Tibial nerve (tissue), 4 donors: ENCODE data around the gene PRPF19. TPM values are rescaled to one million over a fixed set of nuclear protein-coding genes. Genes with fewer than 3 reads are reported as not detected.

Experiments used
- DNase-seq, 2 donors: peaks; one replicate each; pipeline ENCODE4 v3.0.0-alpha.2; 2019; ENCODE audit warnings: low spot score in 2 of 2
- H3K27ac ChIP-seq, 4 donors: fragments of 200-600 bp; sonication (generic) in 3 of 4; one replicate each; pipeline ENCODE4 v1.5.1; 2017 to 2019; ENCODE audit warnings: mild to moderate bottlenecking in 1 of 4
- H3K27me3 ChIP-seq, 2 donors: fragments of 200-600 bp; sonication (generic) in 1 of 2; one replicate each; pipeline versions ENCODE4 v1.5.1 to v1.6.0; 2017 to 2019
- H3K36me3 ChIP-seq, 3 donors: fragments of 200-600 bp; sonication (generic); one replicate each; pipeline ENCODE4 v1.5.1; 2018 to 2019
- H3K4me1 ChIP-seq, 4 donors: fragments of 200-600 bp; sonication (generic) in 3 of 4; one replicate each; pipeline ENCODE4 v1.5.1; 2017 to 2019
- H3K4me3 ChIP-seq, 4 donors: fragments of 200-600 bp; sonication (generic) in 3 of 4; one replicate each; pipeline ENCODE4 v1.5.1; 2017 to 2019; ENCODE audit warnings: mild to moderate bottlenecking in 1 of 4, moderate library complexity in 1 of 4
- H3K9me3 ChIP-seq, 4 donors: fragments of 200-600 bp; sonication (generic) in 3 of 4; one replicate each; pipeline ENCODE4 v1.5.1; 2017 to 2019
- CTCF ChIP-seq, 5 experiments: fragments of 200-600 bp in 3 of 5; fragments of 450-650 bp in 2 of 5; sonication (generic) in 3 of 5; IDR thresholded peaks; one replicate each; pipeline ENCODE4 v1.5.1; 2016 to 2019; ENCODE audit warnings: antibody characterized with exemption in 5 of 5, mild to moderate bottlenecking in 3 of 5, moderate library complexity in 2 of 5
- EP300 ChIP-seq, 2 donors: sonication (generic); formaldehyde crosslinking; IDR thresholded peaks; one replicate each; pipeline ENCODE4 v1.6.1; 2017; ENCODE audit warnings: antibody characterized with exemption in 2 of 2, mild to moderate bottlenecking in 1 of 2
- POLR2A ChIP-seq, 2 donors: fragments of 450-650 bp; IDR thresholded peaks; one replicate each; pipeline ENCODE4 v1.6.1; 2017; ENCODE audit warnings: antibody characterized with exemption in 2 of 2, mild to moderate bottlenecking in 2 of 2, moderate library complexity in 2 of 2
- WGBS, 2 donors: methylation state at CpG; one replicate each; pipeline ENCODE4 v1.1.5; 2018; 5-methylcytosine and 5-hydroxymethylcytosine counted together
- total RNA-seq, 4 donors: library from RNA; depleted of rRNA; stranded (reverse); fragments of >200 nt; gene quantifications; one replicate each; pipeline ENCODE4 v1.1.0, GENCODE V29; 2016

Gene PRPF19
- total RNA-seq, 4 donors from 2014 or later, result 49.6 to 92.0 (median 55.5) TPM

- TF ChIP-seq EP300 (IDR thresholded peaks at IDR 0.05), result no peak
- no peak for TF ChIP-seq CTCF (IDR thresholded peaks at IDR 0.05)
- TF ChIP-seq POLR2A (IDR thresholded peaks at IDR 0.05), result no peak
- Histone ChIP-seq H3K4me1 (peaks cover 6 to 36% (median 20%) of the 10 kb centered on the region in 4 donors), H3K36me3 (peaks cover 2 to 64% (median 22%) of the 10 kb centered on the region in 3 donors), H3K27me3 (no peaks in the 10 kb centered on the region), H3K4me3 (no peak overlapping the region), H3K9me3 (no peaks in the 10 kb centered on the region), H3K27ac (no peak overlapping the region)
- no peak for DNase-seq
- 87 to 92% methylated on average over 9 to 11 of the region's 11 CpGs for WGBS, 2 donors
Observed at GRCh38 chr11:60902625-60903024, 3.8 kb downstream of the PRPF19 start.

GRCh38 chr11:60900673-60901404 is 5.5 kb downstream of the PRPF19 start:
- H3K36me3 ChIP-seq, result peaks cover 5 to 82% (median 35%) of the 10 kb centered on the region in 3 donors
- no peaks in the 10 kb centered on the region for H3K9me3 ChIP-seq
- no peak for TF ChIP-seq POLR2A (IDR thresholded peaks at IDR 0.05)
- no peak for TF ChIP-seq EP300 (IDR thresholded peaks at IDR 0.05)
- H3K4me1 ChIP-seq, result peaks cover 6 to 27% (median 15%) of the 10 kb centered on the region in 4 donors
- no peak overlapping the region for H3K4me3 ChIP-seq
- WGBS, 2 donors, result 80 to 82% methylated on average over 13 of the region's 13 CpGs
- H3K27me3 ChIP-seq, result no peaks in the 10 kb centered on the region
- H3K27ac ChIP-seq, result no peak overlapping the region
- no peak for DNase-seq

GRCh38 chr11:60899977-60900376 is 6.4 kb downstream of the PRPF19 start:
- H3K36me3 ChIP-seq, result peaks cover 5 to 91% (median 35%) of the 10 kb centered on the region in 3 donors
- H3K27me3 ChIP-seq, result no peaks in the 10 kb centered on the region
- 67 to 77% methylated on average over 4 of the region's 4 CpGs for WGBS, 2 donors
- TF ChIP-seq CTCF (IDR thresholded peaks at IDR 0.05), result no peak
- TF ChIP-seq POLR2A (IDR thresholded peaks at IDR 0.05), result no peak
- TF ChIP-seq EP300 (IDR thresholded peaks at IDR 0.05), result no peak
- no peak overlapping the region for H3K4me3 ChIP-seq
- H3K9me3 ChIP-seq, result no peaks in the 10 kb centered on the region
- DNase-seq, result no peak
- H3K4me1 ChIP-seq, result peaks cover 4 to 19% (median 8%) of the 10 kb centered on the region in 4 donors
- no peak overlapping the region for H3K27ac ChIP-seq

- peak; percentile 82 to 95 (median 93) for TF ChIP-seq CTCF (IDR thresholded peaks at IDR 0.05)
- TF ChIP-seq POLR2A (IDR thresholded peaks at IDR 0.05), result no peak
- no peak for TF ChIP-seq EP300 (IDR thresholded peaks at IDR 0.05)
- Histone ChIP-seq H3K27ac (no peak overlapping the region), H3K27me3 (no peaks in the 10 kb centered on the region), H3K4me1 (peaks cover 0 to 12% (median 2%) of the 10 kb centered on the region in 4 donors), H3K9me3 (no peaks in the 10 kb centered on the region), H3K36me3 (peaks cover 5 to 98% (median 35%) of the 10 kb centered on the region in 3 donors), H3K4me3 (no peak overlapping the region)
- DNase-seq, result peak in 1 of 2 donors; percentile 52
- WGBS, 2 donors, result 59 to 64% methylated on average over 12 of the region's 12 CpGs
Observed at GRCh38 chr11:60899046-60899936, 7.1 kb downstream of the PRPF19 start.

- peaks cover 5 to 100% (median 32%) of the 10 kb centered on the region in 3 donors for H3K36me3 ChIP-seq
Observed at GRCh38 chr11:60897496-60897895, 8.9 kb downstream of the PRPF19 start.

More at GRCh38 chr11:60897496-60897895, 8.9 kb downstream of the PRPF19 start:
- Histone ChIP-seq H3K9me3 (no peaks in the 10 kb centered on the region), H3K4me3 (no peak overlapping the region), H3K4me1 (no peaks in the 10 kb centered on the region), H3K27ac (no peak overlapping the region), H3K27me3 (no peaks in the 10 kb centered on the region)
- TF ChIP-seq EP300 (IDR thresholded peaks at IDR 0.05), result no peak
- no peak for TF ChIP-seq CTCF (IDR thresholded peaks at IDR 0.05)
- TF ChIP-seq POLR2A (IDR thresholded peaks at IDR 0.05), result no peak
- WGBS, 2 donors, result 90 to 95% methylated on average over 4 of the region's 4 CpGs
- no peak for DNase-seq
